Activated CD4-positive, alpha-beta T cell treated with anti-CD3 and anti-CD28 coated beads for 4 hours (primary cell): Measurements from ENCODE around the gene BRMS1L.

Experiments used
- DNase-seq, 2 donors: peaks; one replicate each; pipeline ENCODE4 v3.0.0-alpha.2; 2020

Gene BRMS1L

GRCh38 chr14:35875296-35875695, 49.2 kb downstream of the BRMS1L start:
- no peak for DNase-seq

- DNase-seq = no peak
Measured at GRCh38 chr14:35877276-35877675, 51.1 kb downstream of the BRMS1L start.

GRCh38 chr14:35878272-35879150, 52.4 kb downstream of the BRMS1L start:
- no peak for DNase-seq

- DNase-seq = no peak
Measured at GRCh38 chr14:35879151-35879648, 53.1 kb downstream of the BRMS1L start.

GRCh38 chr14:35879654-35880249, 53.6 kb downstream of the BRMS1L start:
- no peak for DNase-seq

GRCh38 chr14:35881280-35881679, 55.1 kb downstream of the BRMS1L start:
- DNase-seq = no peak

GRCh38 chr14:35883677-35884293, 57.6 kb downstream of the BRMS1L start:
- peak in 1 of 2 donors; percentile 5 for DNase-seq

- DNase-seq = no peak
Measured at GRCh38 chr14:35890308-35890707, 64.2 kb downstream of the BRMS1L start.

- no peak for DNase-seq
Measured at GRCh38 chr14:35895256-35895655, 69.1 kb downstream of the BRMS1L start.

GRCh38 chr14:35897616-35898111, 71.5 kb downstream of the BRMS1L start:
- DNase-seq = no peak

GRCh38 chr14:35898217-35898775, 72.2 kb downstream of the BRMS1L start:
- no peak for DNase-seq

GRCh38 chr14:35900741-35901140, 74.6 kb downstream of the BRMS1L start:
- DNase-seq = no peak

GRCh38 chr14:35909665-35910064, 83.5 kb downstream of the BRMS1L start:
- no peak for DNase-seq

GRCh38 chr14:35910191-35910590, 84.1 kb downstream of the BRMS1L start:
- DNase-seq = no peak

GRCh38 chr14:35911097-35911496, 85.0 kb downstream of the BRMS1L start:
- DNase-seq = no peak

- no peak for DNase-seq
Measured at GRCh38 chr14:35915185-35915584, 89.0 kb downstream of the BRMS1L start.

- DNase-seq = no peak
Measured at GRCh38 chr14:35915775-35916174, 89.6 kb downstream of the BRMS1L start.
